ENCODE data around the gene PDIA4. TPM values are rescaled to one million over a fixed set of nuclear protein-coding genes. Genes with fewer than 3 reads are reported as not detected.
"Not testable (repeated sequence)": the region's sequence is repeated elsewhere in the genome, so short reads cannot be mapped to it uniquely, and the experiment has no call there.

Gene PDIA4
- polyA plus RNA-seq, 1 experiment = 173 TPM

DNA sequence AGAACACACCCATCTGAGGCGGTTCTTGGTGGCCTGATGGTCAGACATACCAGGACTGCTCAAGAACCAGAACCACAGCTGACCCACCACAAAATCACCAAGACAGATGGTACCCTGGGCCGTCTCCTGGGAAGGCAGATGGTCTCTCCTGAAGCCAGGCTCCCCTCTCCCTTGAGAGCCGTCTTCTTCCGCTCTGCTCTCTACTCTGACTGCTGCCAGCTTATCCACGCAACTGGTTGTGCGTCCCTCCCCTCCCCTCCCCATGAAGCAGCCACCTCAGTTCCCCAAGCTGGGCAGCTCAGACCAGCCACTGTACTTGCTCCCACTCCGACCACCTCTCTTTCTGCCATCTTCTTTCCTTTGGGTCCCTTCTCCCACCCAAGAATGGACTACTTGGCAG lies 14.0 kb downstream of the PDIA4 start:
- Histone ChIP-seq H3K4me3 (ENCODE audit: low read depth, low read length) (no peak overlapping the region), H3K36me3 (ENCODE audit: control insufficient read depth, insufficient read depth, low read length) (peaks cover 32% of the 10 kb centered on the region), H3K27me3 (ENCODE audit: control insufficient read depth, insufficient read depth, low read length) (no peaks in the 10 kb centered on the region)
- ChIA-PET POLR2A (no interaction called here), CTCF (interaction anchor here (1.0 to 1.8 kb wide), 2 partner anchors 9 to 51 kb away, joined by 3 to 7 read pairs; no protein-coding TSS in a partner anchor)
- no peak for DNase-seq (ENCODE audit: low read depth)
- TF ChIP-seq, protein P1, sequence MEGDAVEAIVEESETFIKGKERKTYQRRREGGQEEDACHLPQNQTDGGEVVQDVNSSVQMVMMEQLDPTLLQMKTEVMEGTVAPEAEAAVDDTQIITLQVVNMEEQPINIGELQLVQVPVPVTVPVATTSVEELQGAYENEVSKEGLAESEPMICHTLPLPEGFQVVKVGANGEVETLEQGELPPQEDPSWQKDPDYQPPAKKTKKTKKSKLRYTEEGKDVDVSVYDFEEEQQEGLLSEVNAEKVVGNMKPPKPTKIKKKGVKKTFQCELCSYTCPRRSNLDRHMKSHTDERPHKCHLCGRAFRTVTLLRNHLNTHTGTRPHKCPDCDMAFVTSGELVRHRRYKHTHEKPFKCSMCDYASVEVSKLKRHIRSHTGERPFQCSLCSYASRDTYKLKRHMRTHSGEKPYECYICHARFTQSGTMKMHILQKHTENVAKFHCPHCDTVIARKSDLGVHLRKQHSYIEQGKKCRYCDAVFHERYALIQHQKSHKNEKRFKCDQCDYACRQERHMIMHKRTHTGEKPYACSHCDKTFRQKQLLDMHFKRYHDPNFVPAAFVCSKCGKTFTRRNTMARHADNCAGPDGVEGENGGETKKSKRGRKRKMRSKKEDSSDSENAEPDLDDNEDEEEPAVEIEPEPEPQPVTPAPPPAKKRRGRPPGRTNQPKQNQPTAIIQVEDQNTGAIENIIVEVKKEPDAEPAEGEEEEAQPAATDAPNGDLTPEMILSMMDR (IDR thresholded peaks at IDR 0.05; ENCODE audit: insufficient read depth, low read depth, low read length) = no peak

DNA sequence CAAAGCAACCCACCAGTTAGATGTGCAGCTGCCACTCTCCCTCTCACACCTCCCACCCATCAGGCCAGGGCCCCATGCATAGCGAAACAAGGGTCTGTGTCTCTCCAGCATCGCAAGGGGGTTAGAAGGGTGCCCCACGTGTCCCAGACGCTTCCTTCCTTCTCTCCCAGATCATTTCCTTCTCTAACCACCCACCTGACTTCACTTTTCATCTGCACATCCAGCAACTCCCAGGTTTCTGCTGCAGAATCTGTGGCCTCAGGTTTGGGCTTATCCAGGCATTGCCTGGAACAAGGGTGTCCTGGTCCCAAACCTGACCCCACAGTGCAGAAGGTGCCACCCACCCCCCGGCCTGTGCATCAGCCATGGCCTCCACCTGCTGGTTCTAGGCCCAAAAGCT lies 14.4 kb downstream of the PDIA4 start:
- DNase-seq (ENCODE audit: low read depth) = no peak
- H3K27me3 ChIP-seq (ENCODE audit: control insufficient read depth, insufficient read depth, low read length) = no peaks in the 10 kb centered on the region
- peaks cover 33% of the 10 kb centered on the region for H3K36me3 ChIP-seq (ENCODE audit: control insufficient read depth, insufficient read depth, low read length)
- TF ChIP-seq, protein P1 (IDR thresholded peaks at IDR 0.05; ENCODE audit: insufficient read depth, low read depth, low read length) = no peak
- ChIA-PET POLR2A (no interaction called here), CTCF (interaction anchor here (1.0 to 1.8 kb wide), 2 partner anchors 8 to 52 kb away, joined by 3 to 7 read pairs; no protein-coding TSS in a partner anchor)
- H3K4me3 ChIP-seq (ENCODE audit: low read depth, low read length) = no peak overlapping the region

- POLR2A ChIA-PET; H3K27me3 ChIP-seq (ENCODE audit: control insufficient read depth, insufficient read depth, low read length); H3K4me3 ChIP-seq (ENCODE audit: low read depth, low read length); DNase-seq (ENCODE audit: low read depth): not testable (repeated sequence)
- H3K36me3 ChIP-seq (ENCODE audit: control insufficient read depth, insufficient read depth, low read length) = peaks cover 35% of the 10 kb centered on the region
- CTCF ChIA-PET = interaction anchor here (1.8 kb wide), 1 partner anchor 53 kb away, joined by 7 read pairs; no protein-coding TSS in a partner anchor
These were observed 15.6 kb downstream of the PDIA4 start for GRCh38 chr7:149012730-149013129.

DNA sequence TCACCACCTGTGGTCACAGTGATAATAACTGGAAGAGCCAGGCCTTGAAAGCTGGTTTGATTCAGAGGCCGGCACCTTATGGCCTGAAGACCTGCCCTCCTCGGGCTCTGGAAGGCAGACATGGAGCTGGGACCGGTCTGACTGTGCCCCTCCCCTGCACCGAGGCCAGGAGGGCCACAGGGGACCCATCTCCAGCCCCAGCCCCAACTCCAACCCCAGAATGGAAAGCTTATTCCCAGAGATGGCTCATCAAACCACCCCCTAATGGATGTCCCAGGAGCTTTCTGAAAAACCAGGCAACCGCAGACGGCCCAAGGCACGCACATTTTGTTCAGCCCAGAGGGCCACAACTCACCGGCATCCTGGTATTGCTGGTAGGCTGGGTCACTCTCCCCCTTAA lies 16.8 kb downstream of the PDIA4 start:
- POLR2A ChIA-PET = no interaction called here
- TF ChIP-seq, protein P1 (IDR thresholded peaks at IDR 0.05; ENCODE audit: insufficient read depth, low read depth, low read length) = no peak

DNA sequence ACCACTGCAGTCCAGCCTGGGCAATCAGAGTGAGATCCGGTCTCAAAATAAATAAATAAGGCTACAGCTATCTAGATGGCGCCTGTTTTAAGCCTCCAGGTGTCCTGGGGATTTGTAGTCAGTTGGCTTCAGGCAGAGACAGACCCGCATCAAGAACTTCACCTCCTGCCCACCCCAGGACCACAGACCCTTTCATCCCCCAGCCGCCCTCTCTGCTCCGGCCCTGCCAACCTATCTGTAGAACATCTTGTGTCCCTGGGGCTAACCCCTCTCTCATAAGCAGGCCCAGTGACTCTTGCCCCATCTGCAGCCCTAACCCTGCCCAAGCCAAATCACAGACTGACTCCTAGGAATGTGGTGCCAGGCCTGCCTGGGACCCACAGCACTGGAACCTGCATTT lies 17.9 kb downstream of the PDIA4 start:
- Histone ChIP-seq H3K36me3 (ENCODE audit: control insufficient read depth, insufficient read depth, low read length) (peaks cover 40% of the 10 kb centered on the region), H3K4me3 (ENCODE audit: low read depth, low read length) (no peak overlapping the region), H3K27me3 (ENCODE audit: control insufficient read depth, insufficient read depth, low read length) (no peaks in the 10 kb centered on the region)
- POLR2A ChIA-PET = no interaction called here
- TF ChIP-seq, protein P1 (IDR thresholded peaks at IDR 0.05; ENCODE audit: insufficient read depth, low read depth, low read length) = no peak
- DNase-seq (ENCODE audit: low read depth) = no peak
- CTCF ChIA-PET = interaction anchor here (1.3 to 6.5 kb wide), 2 partner anchors 15 to 55 kb away, joined by 3 to 59 read pairs; no protein-coding TSS in a partner anchor

More for the DNA sequence above, 16.8 kb downstream of the PDIA4 start:
- H3K36me3 ChIP-seq (ENCODE audit: control insufficient read depth, insufficient read depth, low read length) = peaks cover 40% of the 10 kb centered on the region
- CTCF ChIA-PET = interaction anchor here (1.1 to 1.3 kb wide), 3 partner anchors 14 to 55 kb away, joined by 3 to 4 read pairs (median 4); no protein-coding TSS in a partner anchor
- H3K4me3 ChIP-seq (ENCODE audit: low read depth, low read length) = no peak overlapping the region
- no peaks in the 10 kb centered on the region for H3K27me3 ChIP-seq (ENCODE audit: control insufficient read depth, insufficient read depth, low read length)
- DNase-seq (ENCODE audit: low read depth) = no peak

GRCh38 chr7:149009527-149009926 lies 18.8 kb downstream of the PDIA4 start:
- POLR2A ChIA-PET = no interaction called here
- DNase-seq (ENCODE audit: low read depth) = no peak
- CTCF ChIA-PET = interaction anchor here (6.5 kb wide), 1 partner anchor 56 kb away, joined by 59 read pairs; no protein-coding TSS in a partner anchor
- H3K27me3 ChIP-seq (ENCODE audit: control insufficient read depth, insufficient read depth, low read length) = no peaks in the 10 kb centered on the region
- peaks cover 39% of the 10 kb centered on the region for H3K36me3 ChIP-seq (ENCODE audit: control insufficient read depth, insufficient read depth, low read length)
- no peak overlapping the region for H3K4me3 ChIP-seq (ENCODE audit: low read depth, low read length)
- TF ChIP-seq, protein P1 (IDR thresholded peaks at IDR 0.05; ENCODE audit: insufficient read depth, low read depth, low read length) = no peak
